ENCODE data around the gene HSP90AB1.
"Not testable (repeated sequence)": the region's sequence is repeated elsewhere in the genome, so short reads cannot be mapped to it uniquely, and the experiment has no call there.

Gene HSP90AB1

GRCh38 chr6:44222486-44223318 is 24.2 kb upstream of the HSP90AB1 start:
- no peak for DNase-seq (ENCODE audit: low read depth in 2 of 3, low spot score in 2 of 3)

GRCh38 chr6:44223319-44224028 is 23.4 kb upstream of the HSP90AB1 start, which contains the start of gene SLC29A1:
Gene SLC29A1 (plus strand): TSS chr6:44223595. CDS start chr6:44227314, 3,719 bp downstream.
- DNase-seq (ENCODE audit: low read depth in 2 of 3, low spot score in 2 of 3), result peak; percentile 66 to 78 (median 70)

- DNase-seq (ENCODE audit: low read depth in 2 of 3, low spot score in 2 of 3), result no peak
Observed at GRCh38 chr6:44224029-44224964, 22.6 kb upstream of the HSP90AB1 start.

- no peak for DNase-seq (ENCODE audit: low read depth in 2 of 3, low spot score in 2 of 3)
Observed at GRCh38 chr6:44224965-44225305, 22.0 kb upstream of the HSP90AB1 start.

- no peak for DNase-seq (ENCODE audit: low read depth in 2 of 3, low spot score in 2 of 3)
Observed at GRCh38 chr6:44225579-44226325, 21.1 kb upstream of the HSP90AB1 start.

- no peak for DNase-seq (ENCODE audit: low read depth in 2 of 3, low spot score in 2 of 3)
Observed at GRCh38 chr6:44226368-44227147, 20.3 kb upstream of the HSP90AB1 start.

GRCh38 chr6:44227148-44227793 is 19.6 kb upstream of the HSP90AB1 start:
- no peak for DNase-seq (ENCODE audit: low read depth in 2 of 3, low spot score in 2 of 3)

- no peak for DNase-seq (ENCODE audit: low read depth in 2 of 3, low spot score in 2 of 3)
Observed at GRCh38 chr6:44228031-44228430, 18.9 kb upstream of the HSP90AB1 start.

GRCh38 chr6:44228433-44228832 is 18.5 kb upstream of the HSP90AB1 start:
- DNase-seq (ENCODE audit: low read depth in 2 of 3, low spot score in 2 of 3), result no peak

GRCh38 chr6:44228836-44229235 is 18.1 kb upstream of the HSP90AB1 start:
- DNase-seq (ENCODE audit: low read depth in 2 of 3, low spot score in 2 of 3), result no peak

GRCh38 chr6:44229376-44230033 is 17.4 kb upstream of the HSP90AB1 start:
- DNase-seq (ENCODE audit: low read depth in 2 of 3, low spot score in 2 of 3), result no peak

- no peak for DNase-seq (ENCODE audit: low read depth in 2 of 3, low spot score in 2 of 3)
Observed at GRCh38 chr6:44230034-44230675, 16.7 kb upstream of the HSP90AB1 start.

- DNase-seq (ENCODE audit: low read depth in 2 of 3, low spot score in 2 of 3), result not testable (repeated sequence)
Observed at GRCh38 chr6:44231426-44231825, 15.5 kb upstream of the HSP90AB1 start.

GRCh38 chr6:44232676-44233566 is 14.0 kb upstream of the HSP90AB1 start:
- no peak for DNase-seq (ENCODE audit: low read depth in 2 of 3, low spot score in 2 of 3)

- no peak for DNase-seq (ENCODE audit: low read depth in 2 of 3, low spot score in 2 of 3)
Observed at GRCh38 chr6:44233567-44234100, 13.3 kb upstream of the HSP90AB1 start.

GRCh38 chr6:44234101-44235025 is 12.5 kb upstream of the HSP90AB1 start:
- DNase-seq (ENCODE audit: low read depth in 2 of 3, low spot score in 2 of 3), result no peak
